ENCODE data around the gene AMH.

The AMH gene

DNA sequence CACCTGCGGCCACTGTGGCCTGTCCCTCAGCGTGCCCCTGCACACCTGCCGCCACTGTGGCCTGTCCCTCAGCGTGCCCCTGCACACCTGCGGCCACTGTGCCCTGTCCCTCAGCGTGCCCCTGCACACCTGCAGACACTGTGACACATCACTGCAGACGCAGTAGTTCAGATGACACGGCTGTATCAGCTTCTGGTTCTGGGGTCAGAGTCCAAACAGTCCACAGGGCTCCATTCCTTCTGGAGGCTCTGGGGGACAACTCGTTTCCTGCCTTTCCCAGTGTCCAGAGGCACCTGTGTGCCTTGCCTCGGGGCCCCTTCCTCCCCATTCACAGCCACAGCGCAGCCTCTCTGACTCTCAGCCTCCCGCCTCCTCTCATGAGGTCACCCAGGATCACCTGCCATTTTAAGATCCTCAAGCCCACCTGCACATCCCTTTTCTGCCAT lies 7.0 kb upstream of the AMH start:
- Histone ChIP-seq H3K4me3 (ENCODE audit: low read length) (no peak overlapping the region), H3K79me2 (ENCODE audit: low read length) (peaks cover 69% of the 10 kb centered on the region), H3K9me3 (ENCODE audit: insufficient read depth, low read length) (no peaks in the 10 kb centered on the region), H3K4me2 (ENCODE audit: low read length) (no peak overlapping the region), H4K20me1 (ENCODE audit: insufficient read depth, low read length) (peaks cover 81% of the 10 kb centered on the region), H2AFZ (ENCODE audit: low read depth, low read length) (no peak overlapping the region), H3K36me3 (replicated peaks; ENCODE audit: low read depth, low read length) (peaks cover 80% of the 10 kb centered on the region), H3K4me1 (ENCODE audit: low read length) (peaks cover 26% of the 10 kb centered on the region), H3K27ac (ENCODE audit: low read length) (no peak overlapping the region), H3K27me3 (ENCODE audit: low read depth, low read length) (no peaks in the 10 kb centered on the region), H3K9ac (ENCODE audit: low read length) (no peak overlapping the region)
- no peak for TF ChIP-seq EZH2phosphoT487 (IDR thresholded peaks at IDR 0.05; ENCODE audit: low read depth)
- TF ChIP-seq, protein P1, sequence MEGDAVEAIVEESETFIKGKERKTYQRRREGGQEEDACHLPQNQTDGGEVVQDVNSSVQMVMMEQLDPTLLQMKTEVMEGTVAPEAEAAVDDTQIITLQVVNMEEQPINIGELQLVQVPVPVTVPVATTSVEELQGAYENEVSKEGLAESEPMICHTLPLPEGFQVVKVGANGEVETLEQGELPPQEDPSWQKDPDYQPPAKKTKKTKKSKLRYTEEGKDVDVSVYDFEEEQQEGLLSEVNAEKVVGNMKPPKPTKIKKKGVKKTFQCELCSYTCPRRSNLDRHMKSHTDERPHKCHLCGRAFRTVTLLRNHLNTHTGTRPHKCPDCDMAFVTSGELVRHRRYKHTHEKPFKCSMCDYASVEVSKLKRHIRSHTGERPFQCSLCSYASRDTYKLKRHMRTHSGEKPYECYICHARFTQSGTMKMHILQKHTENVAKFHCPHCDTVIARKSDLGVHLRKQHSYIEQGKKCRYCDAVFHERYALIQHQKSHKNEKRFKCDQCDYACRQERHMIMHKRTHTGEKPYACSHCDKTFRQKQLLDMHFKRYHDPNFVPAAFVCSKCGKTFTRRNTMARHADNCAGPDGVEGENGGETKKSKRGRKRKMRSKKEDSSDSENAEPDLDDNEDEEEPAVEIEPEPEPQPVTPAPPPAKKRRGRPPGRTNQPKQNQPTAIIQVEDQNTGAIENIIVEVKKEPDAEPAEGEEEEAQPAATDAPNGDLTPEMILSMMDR (IDR thresholded peaks at IDR 0.05; ENCODE audit: low read depth, low read length), result no peak

DNA sequence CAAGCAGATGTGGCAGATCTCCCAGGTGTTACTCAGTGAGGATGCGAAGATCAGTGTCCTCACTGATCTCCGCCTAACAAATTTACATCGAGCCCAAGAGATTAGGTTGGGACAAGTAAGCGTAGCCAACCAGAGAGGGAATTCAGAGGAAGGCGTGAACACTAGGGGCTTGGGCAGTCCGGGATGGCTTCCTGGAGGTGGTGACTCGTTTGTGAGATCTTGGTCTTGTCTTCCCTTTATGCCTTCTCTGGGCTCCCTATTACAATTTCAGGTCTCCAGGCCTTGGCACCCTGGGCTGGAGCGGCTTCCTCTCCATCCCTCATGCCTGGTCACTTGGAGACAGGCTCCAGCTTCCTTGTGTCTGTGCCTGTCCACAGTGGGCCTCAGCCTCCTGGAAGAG lies 6.3 kb upstream of the AMH start:
- Histone ChIP-seq H3K4me3 (ENCODE audit: low read length) (no peak overlapping the region), H2AFZ (ENCODE audit: low read depth, low read length) (no peak overlapping the region), H4K20me1 (ENCODE audit: insufficient read depth, low read length) (peaks cover 78% of the 10 kb centered on the region), H3K27me3 (ENCODE audit: low read depth, low read length) (no peaks in the 10 kb centered on the region), H3K9me3 (ENCODE audit: insufficient read depth, low read length) (no peaks in the 10 kb centered on the region), H3K4me1 (ENCODE audit: low read length) (peaks cover 20% of the 10 kb centered on the region), H3K79me2 (ENCODE audit: low read length) (peaks cover 62% of the 10 kb centered on the region), H3K4me2 (ENCODE audit: low read length) (no peak overlapping the region), H3K36me3 (replicated peaks; ENCODE audit: low read depth, low read length) (peaks cover 81% of the 10 kb centered on the region), H3K27ac (ENCODE audit: low read length) (no peak overlapping the region), H3K9ac (ENCODE audit: low read length) (no peak overlapping the region)
- no peak for TF ChIP-seq EZH2phosphoT487 (IDR thresholded peaks at IDR 0.05; ENCODE audit: low read depth)
- TF ChIP-seq, protein P1 (IDR thresholded peaks at IDR 0.05; ENCODE audit: low read depth, low read length), result no peak

DNA sequence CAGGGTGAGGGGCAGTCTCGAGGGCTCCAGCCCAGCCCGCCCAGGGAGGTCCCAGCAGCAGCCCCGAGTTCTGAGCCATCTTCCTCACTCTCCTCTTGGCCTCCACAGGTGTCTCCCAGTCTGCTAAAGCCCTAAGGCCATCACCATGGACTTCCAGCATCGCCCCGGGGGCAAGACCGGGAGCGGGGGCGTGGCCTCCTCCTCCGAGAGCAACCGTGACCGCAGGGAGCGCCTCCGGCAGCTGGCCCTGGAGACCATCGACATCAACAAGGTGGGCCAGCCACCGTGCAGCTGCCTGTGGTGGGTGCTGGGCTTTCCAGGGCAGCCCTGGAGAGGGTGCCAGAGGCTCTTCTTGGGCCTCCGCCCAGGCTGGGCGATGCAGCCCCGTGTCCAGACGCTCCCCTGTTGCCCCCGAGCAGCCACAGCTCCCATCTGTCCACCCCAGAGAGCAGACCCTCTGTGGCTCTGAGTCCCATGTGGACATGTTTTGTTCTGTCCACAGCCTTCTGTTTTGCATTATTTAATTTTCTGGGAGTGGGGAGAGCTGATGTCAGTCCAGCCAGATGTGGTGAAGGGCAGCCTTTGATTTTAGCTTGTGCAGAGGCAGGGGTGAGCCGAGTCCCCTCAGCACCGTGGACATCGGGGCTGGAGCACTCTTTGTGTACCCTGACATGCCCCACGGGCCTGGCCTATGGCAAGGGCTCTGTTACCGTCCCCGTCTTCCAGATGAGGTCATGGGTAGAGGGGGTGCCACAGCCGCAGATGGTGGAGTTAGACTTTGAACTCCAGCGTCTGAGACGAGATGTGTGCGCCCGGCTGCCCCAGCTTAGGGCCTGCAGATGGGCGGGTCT lies 5.6 kb upstream of the AMH start:
- Histone ChIP-seq H2AFZ (ENCODE audit: low read depth, low read length) (no peak overlapping the region), H3K4me1 (ENCODE audit: low read length) (peaks cover 13% of the 10 kb centered on the region), H3K4me3 (ENCODE audit: low read length) (no peak overlapping the region), H3K27ac (ENCODE audit: low read length) (no peak overlapping the region), H3K4me2 (ENCODE audit: low read length) (no peak overlapping the region), H4K20me1 (ENCODE audit: insufficient read depth, low read length) (peaks cover 76% of the 10 kb centered on the region), H3K9me3 (ENCODE audit: insufficient read depth, low read length) (no peaks in the 10 kb centered on the region), H3K36me3 (replicated peaks; ENCODE audit: low read depth, low read length) (peaks cover 79% of the 10 kb centered on the region), H3K9ac (ENCODE audit: low read length) (no peak overlapping the region), H3K27me3 (ENCODE audit: low read depth, low read length) (no peaks in the 10 kb centered on the region), H3K79me2 (ENCODE audit: low read length) (peaks cover 55% of the 10 kb centered on the region)
- no peak for TF ChIP-seq EZH2phosphoT487 (IDR thresholded peaks at IDR 0.05; ENCODE audit: low read depth)
- TF ChIP-seq, protein P1 (IDR thresholded peaks at IDR 0.05; ENCODE audit: low read depth, low read length), result no peak

DNA sequence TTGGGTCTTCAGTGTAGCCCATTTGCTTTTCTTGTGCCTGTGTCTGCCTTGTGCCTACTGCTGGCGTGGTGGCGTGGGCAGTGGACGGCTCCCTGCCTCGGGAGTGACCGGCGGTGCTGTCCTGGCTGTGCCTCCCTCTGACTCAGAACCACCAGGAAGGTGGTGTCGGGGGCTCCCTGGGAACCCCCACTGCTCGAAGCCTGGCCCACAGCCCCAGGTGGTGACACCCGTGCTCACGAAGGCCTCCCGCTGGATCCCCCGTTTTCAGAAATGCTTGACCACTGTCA lies 5.1 kb upstream of the AMH start:
- Histone ChIP-seq H3K79me2 (ENCODE audit: low read length) (peaks cover 49% of the 10 kb centered on the region), H2AFZ (ENCODE audit: low read depth, low read length) (no peak overlapping the region)

More for the DNA sequence above, 5.1 kb upstream of the AMH start:
- no peak overlapping the region for H3K9ac ChIP-seq (ENCODE audit: low read length)
- H3K9me3 ChIP-seq (ENCODE audit: insufficient read depth, low read length), result no peaks in the 10 kb centered on the region
- no peak overlapping the region for H3K4me3 ChIP-seq (ENCODE audit: low read length)
- H3K36me3 ChIP-seq (replicated peaks; ENCODE audit: low read depth, low read length), result peaks cover 77% of the 10 kb centered on the region
- TF ChIP-seq, protein P1 (IDR thresholded peaks at IDR 0.05; ENCODE audit: low read depth, low read length), result no peak
- TF ChIP-seq EZH2phosphoT487 (IDR thresholded peaks at IDR 0.05; ENCODE audit: low read depth), result no peak
- H3K27ac ChIP-seq (ENCODE audit: low read length), result no peak overlapping the region
- H3K4me2 ChIP-seq (ENCODE audit: low read length), result no peak overlapping the region
- H3K27me3 ChIP-seq (ENCODE audit: low read depth, low read length), result no peaks in the 10 kb centered on the region
- H3K4me1 ChIP-seq (ENCODE audit: low read length), result peaks cover 8% of the 10 kb centered on the region; the same call in 1 of the 2 replicates
- H4K20me1 ChIP-seq (ENCODE audit: insufficient read depth, low read length), result peaks cover 74% of the 10 kb centered on the region
